ENCODE measurements around the gene EIF3L.

GRCh38 chr22:37891926-37892325 is 42.7 kb downstream of the EIF3L start:
- no peak for TF ChIP-seq CTCF (conservative IDR thresholded peaks at IDR 0.05 in 1 of 2, IDR thresholded peaks at IDR 0.05 in 1 of 2; ENCODE audit: low read depth in 1 of 2, low read length in 2 of 2)
- no peak for TF ChIP-seq EZH2 (IDR thresholded peaks at IDR 0.05; ENCODE audit: low read length, missing control alignments)
